AG08395 (cell line): Measurements from ENCODE around the gene ARHGEF12.

Experiments used
- DNase-seq: peaks from one replicate; pipeline ENCODE4 v3.0.0; 2012; ENCODE audit warnings: mixed read lengths, low spot score

Gene ARHGEF12, protein sequence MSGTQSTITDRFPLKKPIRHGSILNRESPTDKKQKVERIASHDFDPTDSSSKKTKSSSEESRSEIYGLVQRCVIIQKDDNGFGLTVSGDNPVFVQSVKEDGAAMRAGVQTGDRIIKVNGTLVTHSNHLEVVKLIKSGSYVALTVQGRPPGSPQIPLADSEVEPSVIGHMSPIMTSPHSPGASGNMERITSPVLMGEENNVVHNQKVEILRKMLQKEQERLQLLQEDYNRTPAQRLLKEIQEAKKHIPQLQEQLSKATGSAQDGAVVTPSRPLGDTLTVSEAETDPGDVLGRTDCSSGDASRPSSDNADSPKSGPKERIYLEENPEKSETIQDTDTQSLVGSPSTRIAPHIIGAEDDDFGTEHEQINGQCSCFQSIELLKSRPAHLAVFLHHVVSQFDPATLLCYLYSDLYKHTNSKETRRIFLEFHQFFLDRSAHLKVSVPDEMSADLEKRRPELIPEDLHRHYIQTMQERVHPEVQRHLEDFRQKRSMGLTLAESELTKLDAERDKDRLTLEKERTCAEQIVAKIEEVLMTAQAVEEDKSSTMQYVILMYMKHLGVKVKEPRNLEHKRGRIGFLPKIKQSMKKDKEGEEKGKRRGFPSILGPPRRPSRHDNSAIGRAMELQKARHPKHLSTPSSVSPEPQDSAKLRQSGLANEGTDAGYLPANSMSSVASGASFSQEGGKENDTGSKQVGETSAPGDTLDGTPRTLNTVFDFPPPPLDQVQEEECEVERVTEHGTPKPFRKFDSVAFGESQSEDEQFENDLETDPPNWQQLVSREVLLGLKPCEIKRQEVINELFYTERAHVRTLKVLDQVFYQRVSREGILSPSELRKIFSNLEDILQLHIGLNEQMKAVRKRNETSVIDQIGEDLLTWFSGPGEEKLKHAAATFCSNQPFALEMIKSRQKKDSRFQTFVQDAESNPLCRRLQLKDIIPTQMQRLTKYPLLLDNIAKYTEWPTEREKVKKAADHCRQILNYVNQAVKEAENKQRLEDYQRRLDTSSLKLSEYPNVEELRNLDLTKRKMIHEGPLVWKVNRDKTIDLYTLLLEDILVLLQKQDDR (N-terminal part only)

GRCh38 chr11:120335908-120336640 is at the start of gene ARHGEF12:
Gene ARHGEF12, plus strand, starts transcription at chr11:120336413. Its CDS starts 831 bp downstream, at chr11:120337244.
- DNase-seq: peak; percentile 96

DNA sequence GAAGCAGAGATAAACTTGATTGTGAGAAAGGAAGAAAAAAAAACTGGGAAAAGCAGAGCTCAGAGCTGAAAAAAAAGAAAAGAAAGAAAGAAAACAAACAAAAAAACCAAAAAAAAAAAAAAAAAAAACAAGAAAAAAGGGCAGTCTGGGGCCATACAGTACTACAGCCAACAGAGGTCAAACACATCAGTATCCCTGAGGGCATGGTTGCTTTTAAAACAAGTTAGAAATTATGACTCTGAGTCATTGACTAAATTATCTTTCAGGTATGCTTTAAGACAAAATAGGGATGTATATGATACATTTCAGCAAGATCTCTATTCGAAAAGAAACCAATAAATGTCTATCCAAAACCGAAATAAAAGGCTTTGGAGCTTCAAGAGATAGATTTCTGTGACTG is 48.2 kb upstream of the ARHGEF12 start:
- no peak for DNase-seq

DNA sequence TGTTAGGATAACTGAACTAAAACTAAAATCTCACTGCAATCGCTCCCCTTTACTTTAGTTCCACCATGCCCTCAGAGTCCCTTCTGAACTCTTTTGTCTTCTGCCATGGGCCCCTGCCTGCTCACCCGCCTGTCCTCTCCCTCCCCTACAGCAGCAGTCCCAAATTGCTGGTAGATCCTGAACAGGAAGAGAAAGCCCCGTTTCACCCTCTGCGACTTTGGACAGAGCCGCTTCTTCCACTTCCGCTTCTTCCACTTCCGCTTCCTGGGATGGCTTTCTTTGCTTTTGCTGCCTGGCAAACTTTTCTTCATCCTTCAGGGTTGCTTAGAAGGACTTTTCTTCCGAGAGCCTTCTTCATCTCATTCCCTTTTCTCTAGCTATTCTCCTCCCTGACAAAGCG is 46.8 kb upstream of the ARHGEF12 start:
- no peak for DNase-seq

DNA sequence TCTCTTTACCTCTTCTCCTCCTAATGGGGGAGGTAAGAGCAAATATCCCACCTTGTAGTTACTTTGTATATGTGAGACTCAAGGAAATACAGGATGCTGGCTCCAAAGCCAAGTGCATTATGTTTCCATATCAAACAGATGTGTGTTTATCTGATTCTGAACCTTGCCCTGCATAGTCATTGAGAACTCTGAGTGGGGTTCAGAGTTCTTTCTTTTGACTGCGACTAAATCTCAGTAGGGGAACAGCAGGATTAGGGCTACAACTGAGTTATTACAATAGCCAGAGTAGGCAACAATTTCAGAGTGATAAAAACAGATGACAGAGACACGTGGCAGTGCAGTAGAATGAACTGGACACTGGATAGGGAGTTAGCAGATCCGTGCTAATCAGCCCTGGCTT is 45.3 kb upstream of the ARHGEF12 start:
- DNase-seq: no peak

- DNase-seq: no peak
Observed at GRCh38 chr11:120293038-120293800, 43.0 kb upstream of the ARHGEF12 start.

DNA sequence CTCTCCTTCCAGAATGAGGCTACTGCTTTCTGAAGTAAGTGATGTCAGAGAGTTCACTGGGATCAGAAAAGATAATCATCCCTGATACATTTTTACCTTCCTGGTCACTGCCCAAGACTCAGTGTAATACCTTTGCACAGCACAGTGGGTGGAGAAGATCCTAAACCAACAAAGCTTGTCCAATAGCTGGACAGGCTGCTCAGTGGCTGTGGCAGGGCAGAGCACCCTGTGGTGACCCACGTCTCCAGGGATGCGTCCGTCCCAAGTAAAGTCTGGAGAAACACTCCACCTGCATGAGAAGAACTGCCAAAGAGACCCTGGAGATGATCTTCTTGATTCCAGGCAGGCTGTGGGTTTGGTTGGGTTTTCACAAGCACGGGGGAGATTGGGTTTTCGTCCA is 42.1 kb upstream of the ARHGEF12 start:
- no peak for DNase-seq

DNA sequence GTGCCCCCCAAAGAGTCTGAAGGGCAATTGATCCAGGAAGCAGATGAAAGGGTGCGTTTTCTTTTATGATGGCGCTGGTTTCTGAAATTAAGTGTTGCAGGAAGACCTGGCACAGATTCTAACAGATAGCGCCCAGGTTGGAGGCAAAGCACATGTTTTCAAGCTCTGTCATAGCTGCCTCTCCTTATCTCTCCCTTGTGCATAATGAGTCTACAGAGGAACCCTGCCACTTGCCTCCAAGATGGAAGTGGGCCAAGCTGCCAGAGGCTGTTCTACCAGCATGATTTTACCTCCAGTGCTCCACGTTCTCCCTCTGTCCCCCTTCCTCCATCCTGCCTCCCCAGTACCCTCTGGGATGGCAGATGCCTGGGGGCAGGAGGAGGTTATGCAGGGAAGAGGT is 41.1 kb upstream of the ARHGEF12 start:
- DNase-seq: no peak

GRCh38 chr11:120296554-120296953 is 39.7 kb upstream of the ARHGEF12 start:
- no peak for DNase-seq

GRCh38 chr11:120298461-120298860 is 37.8 kb upstream of the ARHGEF12 start:
- DNase-seq: no peak

DNA sequence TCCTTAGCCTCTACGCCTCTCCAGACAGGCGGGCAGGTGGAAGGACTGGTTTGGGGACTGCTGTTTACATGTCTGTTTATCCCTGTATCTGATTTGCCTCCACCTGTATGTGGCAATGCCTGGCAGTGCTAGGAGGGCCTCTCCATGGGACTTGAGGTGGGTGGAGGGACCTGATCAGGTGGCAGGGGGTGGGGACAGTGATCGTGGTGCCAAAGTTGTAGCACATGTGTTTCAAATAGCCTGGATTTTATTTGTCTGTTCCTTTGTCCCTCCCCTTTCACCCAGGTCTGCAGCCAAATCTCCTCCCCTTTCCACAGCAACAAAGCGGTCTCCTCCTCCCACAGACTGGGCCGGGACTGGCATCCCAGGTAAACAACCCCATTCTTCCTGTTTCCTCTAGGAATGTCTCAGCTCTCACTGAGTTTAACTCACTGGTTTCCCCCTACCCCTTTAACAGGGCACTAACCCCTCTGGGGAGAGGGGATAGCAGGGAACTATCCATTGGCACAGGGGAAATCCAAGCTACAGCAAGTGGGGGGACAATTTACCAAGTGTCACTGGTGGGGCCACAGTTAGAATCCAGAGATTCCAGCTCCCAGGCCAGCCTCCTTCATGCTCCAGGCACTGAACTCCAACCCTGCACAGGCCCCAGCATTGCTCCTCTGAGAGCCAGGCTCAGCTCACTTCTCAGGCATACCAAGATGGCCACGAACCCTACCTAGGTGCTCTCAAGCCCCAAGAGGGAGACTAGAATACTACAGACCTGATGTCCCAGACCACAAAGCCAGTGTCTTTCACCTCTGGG is 34.0 kb upstream of the ARHGEF12 start:
- no peak for DNase-seq

GRCh38 chr11:120303004-120303637 is 33.1 kb upstream of the ARHGEF12 start:
- DNase-seq: peak; percentile 86

DNA sequence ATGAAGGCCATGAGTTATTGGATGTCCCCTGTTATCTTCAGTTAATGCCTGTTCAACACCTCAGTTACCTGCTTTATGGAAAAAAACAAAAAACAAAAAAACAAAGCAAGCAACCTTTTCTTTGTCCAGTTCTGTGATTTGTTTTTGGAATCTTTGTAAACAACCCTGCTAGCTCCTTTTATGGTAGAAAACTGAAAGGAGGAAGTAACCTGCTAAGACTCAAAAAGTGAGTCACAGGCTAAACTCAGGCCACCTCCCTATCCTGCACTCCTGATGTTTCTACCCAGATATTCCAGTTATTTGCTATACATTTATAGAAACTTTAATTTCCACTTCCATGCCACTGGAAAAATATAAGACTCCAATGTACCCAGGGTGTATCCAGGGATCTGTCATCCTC is 31.7 kb upstream of the ARHGEF12 start:
- peak; percentile 28 for DNase-seq

GRCh38 chr11:120305286-120305685 is 30.9 kb upstream of the ARHGEF12 start:
- no peak for DNase-seq

- peak; percentile 94 for DNase-seq
Observed at GRCh38 chr11:120306519-120307242, 29.5 kb upstream of the ARHGEF12 start.

DNA sequence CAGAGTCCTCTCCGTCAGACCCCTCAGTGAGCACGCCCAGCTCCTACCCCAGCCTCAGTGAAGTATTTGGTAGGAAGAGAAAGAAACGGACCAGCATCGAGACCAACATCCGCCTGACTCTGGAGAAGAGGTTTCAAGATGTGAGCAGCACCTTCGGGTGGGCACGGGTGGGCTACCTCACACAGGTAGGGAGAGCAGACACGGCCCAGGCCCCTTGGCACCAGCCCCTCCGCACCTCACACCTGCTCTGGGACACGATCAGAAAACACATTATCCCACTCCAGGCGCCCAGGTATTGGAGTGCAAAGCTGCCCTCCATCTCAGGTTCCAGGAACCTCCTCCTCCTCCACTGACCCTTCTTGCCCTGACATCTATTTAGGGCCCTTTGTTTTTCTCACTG is 28.7 kb upstream of the ARHGEF12 start:
- DNase-seq: no peak

DNA sequence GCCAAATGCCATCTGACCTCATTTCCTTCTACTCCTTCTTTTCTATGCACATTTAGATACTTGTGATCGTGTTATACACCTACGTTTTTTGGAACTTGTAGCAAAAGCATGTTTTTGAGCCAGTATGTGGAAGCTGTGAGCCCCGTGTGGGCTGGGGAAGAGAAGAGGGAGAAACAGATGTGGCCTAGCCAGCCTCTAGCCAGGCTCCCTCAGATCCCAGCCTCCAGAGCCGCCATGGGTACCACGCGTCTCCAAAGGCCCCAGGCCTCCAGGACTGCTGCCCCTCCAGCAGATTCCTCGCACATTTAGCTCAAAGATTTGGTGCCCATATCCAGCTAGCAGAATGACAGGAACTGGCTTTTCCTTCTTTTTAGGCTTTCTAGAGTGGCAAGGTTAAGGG is 28.1 kb upstream of the ARHGEF12 start:
- DNase-seq: no peak

DNA sequence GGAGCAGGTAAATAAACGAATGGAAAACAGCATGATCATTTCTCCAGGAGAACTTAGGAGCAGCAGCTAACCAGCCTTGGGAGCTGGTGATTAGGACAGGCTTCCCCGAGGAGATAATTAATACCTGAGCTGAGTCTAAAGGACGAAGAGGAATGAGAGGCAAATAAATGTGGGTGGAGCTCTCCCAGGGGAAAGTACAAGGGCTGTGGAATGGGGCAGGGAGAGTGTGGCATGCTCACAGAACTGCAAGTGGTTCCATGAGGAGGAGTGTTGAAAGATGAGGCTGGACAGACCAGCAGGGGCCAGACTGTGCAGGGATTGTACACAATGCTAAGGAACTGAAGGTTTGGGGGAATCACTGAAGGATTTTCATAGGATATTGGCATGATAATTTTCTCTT is 25.3 kb upstream of the ARHGEF12 start:
- DNase-seq: no peak

DNA sequence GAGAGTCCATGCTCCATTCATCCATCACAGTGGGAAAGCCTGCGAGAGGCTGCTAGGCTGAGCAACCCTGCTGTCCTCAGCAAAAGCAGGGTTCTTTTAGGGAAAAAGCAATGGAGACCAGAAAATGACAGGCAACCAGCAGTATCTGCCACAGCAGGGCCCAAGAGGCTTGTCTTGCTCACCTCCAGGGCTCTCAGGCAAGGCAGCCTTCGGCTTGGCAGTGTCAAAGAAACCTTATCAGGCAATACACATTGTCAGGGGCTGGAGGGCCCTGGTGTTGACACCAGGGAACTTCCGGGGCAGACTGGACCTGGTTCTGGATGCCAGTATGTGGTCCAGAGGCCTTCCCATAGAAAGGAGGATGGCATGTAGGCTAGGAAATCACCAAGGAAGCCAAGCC is 21.4 kb upstream of the ARHGEF12 start:
- DNase-seq: no peak
